Muscle layer of duodenum (tissue), 2 donors: Measurements from ENCODE around the gene PIAS4.
A peak's percentile ranks its signal among the peaks of the same experiment; 100 is the strongest.
"Not testable (repeated sequence)": the region's sequence is repeated elsewhere in the genome, so short reads cannot be mapped to it uniquely, and the experiment has no call there.

Experiments
- H3K27ac ChIP-seq: one replicate; pipeline ENCODE4 v1.7.0; 2013; ENCODE audit warnings: mild to moderate bottlenecking, low read length
- H3K27me3 ChIP-seq: one replicate; pipeline ENCODE4 v1.7.0; 2013; ENCODE audit warnings: low read depth, mild to moderate bottlenecking, control low read depth, low read length
- H3K36me3 ChIP-seq, 2 donors: one replicate each; pipeline ENCODE4 v1.7.0; 2013; ENCODE audit warnings: low read length in 2 of 2, control low read depth in 1 of 2, mild to moderate bottlenecking in 1 of 2; ENCODE audit not compliant: insufficient read depth in 2 of 2, control insufficient read depth in 1 of 2
- H3K4me1 ChIP-seq, 2 donors: one replicate each; pipeline ENCODE4 v1.7.0; 2013; ENCODE audit warnings: low read length in 2 of 2, mild to moderate bottlenecking in 2 of 2, control low read depth in 1 of 2, moderate library complexity in 1 of 2; ENCODE audit not compliant: insufficient read depth in 2 of 2, control insufficient read depth in 1 of 2
- H3K4me3 ChIP-seq, 2 donors: one replicate each; pipeline ENCODE4 v1.7.0; 2013; ENCODE audit warnings: low read length in 2 of 2, low read depth in 1 of 2, mild to moderate bottlenecking in 1 of 2
- H3K9me3 ChIP-seq, 2 donors: one replicate each; pipeline ENCODE4 v1.7.0; 2013; ENCODE audit warnings: low read length in 2 of 2, control low read depth in 1 of 2, mild to moderate bottlenecking in 1 of 2; ENCODE audit not compliant: control insufficient read depth in 1 of 2
- donor health status: healthy.

PIAS4 gene, protein sequence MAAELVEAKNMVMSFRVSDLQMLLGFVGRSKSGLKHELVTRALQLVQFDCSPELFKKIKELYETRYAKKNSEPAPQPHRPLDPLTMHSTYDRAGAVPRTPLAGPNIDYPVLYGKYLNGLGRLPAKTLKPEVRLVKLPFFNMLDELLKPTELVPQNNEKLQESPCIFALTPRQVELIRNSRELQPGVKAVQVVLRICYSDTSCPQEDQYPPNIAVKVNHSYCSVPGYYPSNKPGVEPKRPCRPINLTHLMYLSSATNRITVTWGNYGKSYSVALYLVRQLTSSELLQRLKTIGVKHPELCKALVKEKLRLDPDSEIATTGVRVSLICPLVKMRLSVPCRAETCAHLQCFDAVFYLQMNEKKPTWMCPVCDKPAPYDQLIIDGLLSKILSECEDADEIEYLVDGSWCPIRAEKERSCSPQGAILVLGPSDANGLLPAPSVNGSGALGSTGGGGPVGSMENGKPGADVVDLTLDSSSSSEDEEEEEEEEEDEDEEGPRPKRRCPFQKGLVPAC

DNA sequence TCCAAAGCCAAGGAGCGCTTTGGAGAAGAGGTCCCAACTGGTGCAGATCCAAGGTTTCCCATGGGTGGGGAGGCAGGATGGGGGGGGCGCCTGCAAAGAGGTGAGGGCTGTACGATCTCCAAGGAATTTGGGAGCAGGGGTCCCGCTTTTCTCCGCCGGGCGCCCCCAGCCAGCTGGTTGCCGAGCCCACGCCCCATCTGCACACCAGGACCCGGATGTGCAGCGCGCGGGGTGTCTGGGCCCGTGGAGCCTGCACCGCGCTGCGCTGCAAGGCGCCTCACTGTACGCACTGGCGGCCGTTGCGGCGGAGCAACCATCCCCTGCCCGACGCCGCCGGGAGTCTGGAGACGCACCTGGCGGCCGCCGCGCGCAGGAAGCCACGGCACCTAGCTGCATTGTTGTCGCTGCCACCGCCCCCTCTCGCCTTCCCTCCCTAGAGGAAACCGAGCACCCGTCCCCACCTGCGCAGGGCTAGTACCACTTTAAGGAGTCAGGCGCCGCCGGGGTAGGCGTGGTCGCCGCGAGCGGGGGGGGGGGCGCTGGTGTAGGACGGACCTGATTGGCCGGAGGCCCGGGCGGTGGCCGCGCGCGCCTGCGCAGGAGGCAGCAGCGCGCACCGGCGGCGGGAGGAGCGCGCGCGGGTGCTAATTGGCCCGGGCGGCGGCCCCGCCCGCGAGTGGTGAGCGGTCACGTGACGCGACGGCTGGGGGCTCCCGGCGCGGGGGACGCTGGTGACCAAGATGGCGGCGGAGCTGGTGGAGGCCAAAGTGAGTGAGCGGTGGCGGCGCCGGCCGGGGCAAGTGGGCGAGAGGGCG is at the start of gene PIAS4:
Gene PIAS4 (plus strand): TSS at position 716 of the 815 bp plus-strand sequence. CDS start 25 bp downstream, at position 741.
- no peaks in the 10 kb centered on the region for H3K9me3 ChIP-seq
- no peaks in the 10 kb centered on the region for H3K27me3 ChIP-seq
- H3K36me3 ChIP-seq, result no peaks in the 10 kb centered on the region
- peak within 1 kb of the TSS; percentile 78 to 95 for H3K4me3 ChIP-seq
- peak within 1 kb of the TSS; percentile 63 for H3K27ac ChIP-seq
- H3K4me1 ChIP-seq, result peaks cover 12 to 41% of the 10 kb centered on the region in 2 donors

DNA sequence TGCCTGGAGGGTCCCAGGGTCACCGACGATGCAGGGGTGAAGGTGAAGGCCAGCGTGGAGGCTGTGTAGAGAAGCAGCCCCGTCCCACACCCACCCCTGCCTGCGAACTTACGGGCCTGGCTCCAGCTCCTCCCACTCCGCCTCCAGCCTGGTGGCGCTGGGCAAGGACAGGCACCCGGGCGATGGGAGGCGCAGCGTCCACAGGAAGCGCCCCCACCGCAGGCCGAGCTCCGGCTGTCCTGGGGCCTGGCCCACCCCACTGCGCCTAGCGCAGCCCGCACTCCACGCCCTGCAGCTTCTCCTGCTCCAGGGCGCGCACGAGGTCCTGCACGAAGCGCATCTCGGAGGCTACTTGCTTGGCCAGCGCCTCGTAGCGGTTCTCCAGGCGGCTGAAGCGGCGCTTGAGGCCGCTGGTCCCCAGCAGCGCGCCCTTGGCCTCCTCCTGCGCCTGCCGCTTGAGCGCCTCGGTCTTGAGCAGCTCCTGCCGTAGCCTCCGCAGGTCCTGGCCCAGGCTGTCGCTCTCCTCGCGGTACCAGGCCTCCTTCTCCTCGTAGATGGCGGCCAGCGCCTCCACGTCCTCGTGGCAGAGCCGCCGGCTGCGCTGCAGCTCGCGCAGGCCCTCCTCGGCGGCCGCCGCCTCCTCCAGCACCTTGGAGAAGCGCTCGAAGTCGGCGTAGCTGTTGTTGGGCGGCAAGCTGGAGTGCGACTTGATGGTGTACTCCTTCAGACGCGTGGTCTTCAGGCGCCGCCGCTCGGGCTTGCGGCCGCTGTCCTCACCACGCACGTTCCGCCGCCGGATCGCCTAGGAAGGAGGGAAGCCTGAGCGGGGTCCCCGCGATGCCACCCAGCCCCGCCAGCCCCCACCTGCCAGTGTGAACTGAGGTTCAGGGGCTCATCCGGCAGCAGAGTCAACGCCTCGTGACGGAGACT is 48.4 kb upstream of the PIAS4 start:
- Histone ChIP-seq H3K27ac (no peak overlapping the region), H3K4me3 (no peak overlapping the region), H3K4me1 (no peaks in the 10 kb centered on the region), H3K27me3 (no peaks in the 10 kb centered on the region), H3K36me3 (peaks cover 32 to 68% of the 10 kb centered on the region in 2 donors), H3K9me3 (no peaks in the 10 kb centered on the region)

DNA sequence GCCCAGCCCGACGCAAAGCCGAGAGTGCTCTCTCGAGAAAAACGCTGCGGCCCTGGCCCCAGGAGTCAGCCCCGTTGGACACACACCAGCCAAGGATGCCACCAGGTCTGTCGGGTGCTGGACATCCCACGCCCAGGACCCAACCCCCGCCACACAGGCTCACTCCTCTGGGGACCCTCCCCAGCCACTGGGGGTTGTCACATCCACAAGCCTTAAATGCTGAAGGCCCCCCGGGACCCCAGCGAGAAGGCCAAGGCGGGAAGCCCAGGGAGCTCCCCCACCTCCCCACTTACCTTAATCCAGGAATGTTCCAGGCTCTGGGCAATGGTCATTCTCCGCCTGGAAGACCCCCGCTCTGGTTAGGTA is 47.8 kb upstream of the PIAS4 start:
- no peak overlapping the region for H3K27ac ChIP-seq
- no peaks in the 10 kb centered on the region for H3K4me1 ChIP-seq
- H3K4me3 ChIP-seq, result no peak overlapping the region
- no peaks in the 10 kb centered on the region for H3K9me3 ChIP-seq
- H3K27me3 ChIP-seq, result no peaks in the 10 kb centered on the region
- H3K36me3 ChIP-seq, result peaks cover 32 to 74% of the 10 kb centered on the region in 2 donors

DNA sequence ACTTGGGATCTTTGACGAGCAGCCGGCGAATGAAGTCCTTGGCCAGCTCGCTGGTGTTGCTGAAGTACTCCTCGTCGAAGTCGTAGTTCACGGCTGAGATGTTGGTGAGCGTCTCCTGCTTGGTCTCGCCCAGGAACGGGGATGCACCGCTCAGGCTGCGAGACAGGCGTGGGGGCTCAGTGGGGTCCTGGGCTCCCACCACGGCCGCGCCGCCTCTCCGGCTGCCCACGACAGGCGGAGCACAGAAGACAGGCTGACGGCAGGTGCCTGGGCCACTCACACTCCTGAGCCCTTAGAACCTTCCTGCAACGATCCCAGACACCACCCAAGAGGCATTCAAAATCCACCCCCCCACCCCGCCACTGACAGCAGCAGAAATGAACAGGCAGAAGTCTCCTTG is 46.5 kb upstream of the PIAS4 start:
- Histone ChIP-seq H3K27ac (no peak overlapping the region), H3K4me1 (peaks cover 0 to 6% of the 10 kb centered on the region in 2 donors), H3K9me3 (no peaks in the 10 kb centered on the region), H3K4me3 (no peak overlapping the region), H3K27me3 (no peaks in the 10 kb centered on the region), H3K36me3 (peaks cover 35 to 77% of the 10 kb centered on the region in 2 donors)

DNA sequence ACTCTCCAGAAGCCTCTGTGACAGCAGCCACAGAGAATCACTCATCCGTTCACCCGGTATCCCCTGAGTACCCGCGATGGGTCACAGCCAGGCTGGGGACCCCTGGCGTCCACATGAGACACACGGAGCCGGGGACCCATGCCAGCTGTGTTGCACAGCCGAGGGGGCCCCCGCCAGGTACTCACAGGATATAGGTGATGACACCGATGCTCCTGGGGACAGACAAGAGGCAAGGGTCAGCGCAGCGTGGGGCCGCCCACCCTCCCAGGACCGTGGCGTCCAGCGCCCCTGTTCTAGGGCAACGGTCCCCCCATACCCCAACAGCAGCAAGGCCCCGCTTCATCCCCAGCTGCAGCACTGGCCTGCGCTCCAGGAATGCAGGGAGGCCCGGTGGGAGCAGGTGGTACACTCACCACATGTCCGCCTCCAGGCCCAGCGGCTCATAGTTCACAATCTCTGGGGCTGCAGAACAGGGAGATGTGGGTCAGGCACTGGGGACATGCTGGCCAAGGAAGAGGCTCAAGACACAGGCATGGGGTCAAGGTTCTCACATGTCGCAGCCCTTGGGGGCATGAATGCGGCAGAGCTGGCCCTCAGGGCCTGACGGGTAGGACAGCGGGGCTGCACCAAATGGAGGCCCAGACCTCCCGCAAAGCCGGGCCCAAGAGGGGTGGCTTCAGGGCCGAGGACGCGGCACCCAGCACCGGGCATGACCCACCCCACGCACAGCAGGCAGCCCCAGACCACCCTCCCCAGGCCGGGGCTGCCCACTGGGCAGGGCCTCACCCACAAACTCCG is 43.9 kb upstream of the PIAS4 start:
- H3K27me3 ChIP-seq, result no peaks in the 10 kb centered on the region
- H3K27ac ChIP-seq, result no peak overlapping the region
- H3K9me3 ChIP-seq, result no peaks in the 10 kb centered on the region
- H3K36me3 ChIP-seq, result peaks cover 38 to 73% of the 10 kb centered on the region in 2 donors
- H3K4me3 ChIP-seq, result no peak overlapping the region
- H3K4me1 ChIP-seq, result peaks cover 3 to 29% of the 10 kb centered on the region in 2 donors

DNA sequence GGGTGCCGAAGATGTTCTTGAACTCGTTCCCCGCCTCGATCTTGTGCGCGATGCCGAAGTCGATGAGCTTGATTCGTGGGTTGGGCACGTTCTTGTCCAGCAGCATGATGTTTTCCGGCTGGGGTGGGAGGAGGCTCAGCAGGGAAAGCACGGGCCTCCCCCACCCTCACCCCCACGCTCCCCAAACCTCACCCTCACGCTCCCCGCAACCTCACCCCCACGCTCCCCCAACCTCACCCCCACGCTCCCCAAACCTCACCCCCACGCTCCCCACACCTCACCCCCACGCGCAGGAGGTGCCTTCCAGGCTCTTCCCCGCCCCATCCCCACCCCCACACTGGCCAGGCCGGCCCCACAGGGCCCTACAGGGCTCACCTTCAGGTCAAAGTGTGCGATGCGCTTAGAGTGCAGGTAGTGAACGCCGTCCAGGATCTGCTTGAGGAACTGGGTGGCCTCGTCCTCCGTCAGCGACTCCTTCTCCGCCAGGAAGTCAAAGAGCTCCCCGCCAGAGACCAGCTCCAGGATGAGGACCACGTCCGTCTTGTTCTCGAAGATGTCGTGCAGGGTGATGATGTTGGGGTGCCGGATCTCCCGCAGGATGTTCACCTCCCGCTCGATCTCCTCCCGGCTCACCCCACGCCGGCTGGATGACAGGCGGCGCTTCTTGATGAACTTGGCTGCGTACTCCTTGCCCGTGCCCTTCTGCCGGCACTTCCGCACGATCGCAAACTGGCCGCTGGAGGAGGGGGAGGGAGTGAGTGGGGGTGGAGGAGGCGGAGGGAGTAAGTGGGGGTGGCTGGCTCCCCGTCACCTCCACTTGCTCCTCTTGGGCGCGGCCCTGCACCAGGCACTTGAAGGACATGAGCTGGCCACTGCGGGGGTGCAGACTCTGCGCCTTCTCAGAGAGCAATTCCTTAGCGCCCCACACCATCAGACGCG is 43.0 kb upstream of the PIAS4 start:
- H3K4me1 ChIP-seq, result peaks cover 4 to 36% of the 10 kb centered on the region in 2 donors

DNA sequence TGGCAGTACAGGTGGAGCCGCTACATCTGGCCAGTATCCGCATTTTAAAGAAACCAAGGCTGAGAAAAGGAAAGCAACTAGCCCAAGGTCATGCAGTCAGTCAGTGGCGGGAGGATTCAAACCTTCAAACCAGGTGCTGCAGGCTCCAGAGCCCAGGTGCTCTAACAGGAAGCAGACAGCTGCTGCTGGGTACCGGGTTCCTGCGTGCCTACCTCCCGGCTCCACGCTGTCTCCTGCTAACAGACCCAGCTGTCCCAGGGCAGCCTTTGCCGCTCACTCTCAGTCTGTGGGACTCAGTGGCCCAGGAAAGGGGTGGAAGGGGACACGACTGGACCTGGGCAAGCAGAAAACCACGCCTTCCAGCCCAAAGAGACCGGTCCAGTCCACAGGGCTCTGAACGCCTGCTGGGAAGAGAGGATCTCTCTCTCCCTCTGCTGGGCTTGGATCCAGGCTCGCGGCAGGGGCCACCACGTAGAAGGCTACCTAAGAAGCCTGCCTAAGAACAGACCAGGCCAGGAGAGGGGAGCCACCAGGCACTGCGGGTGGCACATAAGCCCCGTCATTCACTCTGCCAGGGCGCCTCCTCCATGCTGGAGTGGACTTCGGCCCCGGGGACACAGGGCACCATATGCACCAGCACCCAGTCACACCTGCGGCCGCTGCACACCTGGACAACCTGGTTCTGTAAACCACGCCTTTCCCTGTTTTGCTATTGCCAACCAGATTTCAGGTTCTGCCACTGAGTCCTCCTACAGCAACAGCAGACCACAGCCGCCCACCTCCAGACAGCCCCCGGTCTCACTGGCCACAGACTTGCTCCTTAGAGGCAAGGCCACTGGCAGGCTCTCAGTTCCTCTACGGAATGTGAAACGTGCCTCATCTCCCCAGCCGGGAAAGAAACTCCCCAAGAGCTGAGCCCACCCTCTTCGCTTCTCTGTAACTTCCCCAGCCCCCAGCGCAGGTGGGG is 41.2 kb upstream of the PIAS4 start:
- H3K9me3 ChIP-seq, result no peaks in the 10 kb centered on the region
- H3K36me3 ChIP-seq, result peaks cover 23 to 46% of the 10 kb centered on the region in 2 donors
- peaks cover 11 to 36% of the 10 kb centered on the region in 2 donors for H3K4me1 ChIP-seq
- peak overlapping the region; percentile 63 for H3K27ac ChIP-seq
- H3K27me3 ChIP-seq, result no peaks in the 10 kb centered on the region
- peak overlapping the region in 1 of 2 donors; percentile 15 for H3K4me3 ChIP-seq

More for the DNA sequence above, 43.0 kb upstream of the PIAS4 start:
- H3K27ac ChIP-seq, result no peak overlapping the region
- H3K9me3 ChIP-seq, result no peaks in the 10 kb centered on the region
- H3K27me3 ChIP-seq, result no peaks in the 10 kb centered on the region
- no peak overlapping the region for H3K4me3 ChIP-seq
- H3K36me3 ChIP-seq, result peaks cover 38 to 64% of the 10 kb centered on the region in 2 donors

DNA sequence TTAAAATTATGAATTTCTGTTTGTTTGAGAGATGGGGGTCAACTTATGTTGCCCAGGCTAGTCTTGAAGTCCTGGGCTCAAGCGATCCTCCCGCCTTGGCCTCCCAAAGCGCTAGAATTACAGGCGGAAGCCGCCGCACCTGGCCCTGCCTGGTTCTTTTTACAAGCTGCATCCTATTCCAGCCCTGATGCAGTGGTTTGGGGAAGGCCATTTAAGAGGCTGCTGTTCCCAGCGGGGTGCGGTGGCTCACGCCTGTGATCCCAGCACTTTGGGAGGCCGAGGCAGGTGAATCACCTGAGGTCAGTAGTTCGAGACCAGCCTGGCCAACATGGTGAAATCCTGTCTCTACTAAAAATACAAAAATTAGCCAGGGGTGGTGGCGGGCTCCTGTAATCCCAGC is 39.6 kb upstream of the PIAS4 start:
- Histone ChIP-seq H3K4me3 (peak overlapping the region in 1 of 2 donors; percentile 15), H3K4me1 (peaks cover 11 to 36% of the 10 kb centered on the region in 2 donors), H3K27ac (peak overlapping the region; percentile 99), H3K36me3 (peaks cover 15 to 33% of the 10 kb centered on the region in 2 donors)
- H3K9me3 ChIP-seq, H3K27me3 ChIP-seq: not testable (repeated sequence)
